Transverse colon (tissue), 4 donors: ENCODE measurements around the gene STRA6. TPM values are rescaled to one million over a fixed set of nuclear protein-coding genes. Genes with fewer than 3 reads are reported as not detected.

Source experiments
- DNase-seq: peaks from one replicate; pipeline ENCODE4 v3.0.0-alpha.2; 2019
- H3K27ac ChIP-seq, 4 donors: fragments of 200-600 bp; sonication (generic); 2 replicates each; pipeline ENCODE4 v1.5.1; 2016 to 2018; ENCODE audit warnings: inconsistent platforms in 4 of 4
- H3K27me3 ChIP-seq: fragments of 200-600 bp; sonication (generic); 2 replicates; pipeline ENCODE4 v1.5.1; 2017; ENCODE audit warnings: inconsistent platforms
- H3K36me3 ChIP-seq, 4 donors: fragments of 200-600 bp; sonication (generic); 2 replicates each; pipeline ENCODE4 v1.5.1; 2017 to 2019; ENCODE audit warnings: inconsistent platforms in 4 of 4
- H3K4me1 ChIP-seq, 4 donors: fragments of 200-600 bp; sonication (generic); 2 replicates each; pipeline ENCODE4 v1.5.1; 2017 to 2020; ENCODE audit warnings: inconsistent platforms in 4 of 4
- H3K4me3 ChIP-seq, 4 donors: fragments of 200-600 bp; sonication (generic); 1 replicate in 1 of 4; 2 replicates in 3 of 4; pipeline versions ENCODE4 v1.5.1 to v1.6.1; 2017 to 2019; ENCODE audit warnings: inconsistent platforms in 4 of 4
- H3K9me3 ChIP-seq, 2 donors: fragments of 200-600 bp; sonication (generic); 2 replicates each; pipeline ENCODE4 v1.5.1; 2017 to 2019; ENCODE audit warnings: inconsistent platforms in 2 of 2
- EP300 ChIP-seq: sonication (generic); formaldehyde crosslinking; IDR thresholded peaks from one replicate; pipeline ENCODE4 v1.6.1; 2017; ENCODE audit warnings: antibody characterized with exemption, low read depth
- POLR2A ChIP-seq: fragments of 450-650 bp; IDR thresholded peaks from one replicate; pipeline ENCODE4 v1.6.1; 2016; ENCODE audit warnings: antibody characterized with exemption, mild to moderate bottlenecking, moderate library complexity
- POLR2AphosphoS5 ChIP-seq, 3 donors: sonication (generic); formaldehyde crosslinking; IDR thresholded peaks; one replicate each; pipeline ENCODE4 v1.6.1; 2016; ENCODE audit warnings: antibody characterized with exemption in 3 of 3
- WGBS, 2 donors: methylation state at CpG; one replicate each; pipeline ENCODE4 v1.1.5; 2018; ENCODE audit warnings: low coverage in 1 of 2; 5-methylcytosine and 5-hydroxymethylcytosine counted together
- in situ Hi-C, 4 donors: fragments of 200-750 bp; cut with MboI; loops; one replicate each; pipeline versions ENCODE4 v1.15.0 to v1.15.1; 2017; ENCODE audit warnings: low sequenced_read_pairs in 3 of 4, low pct_ligation_motif_present in 1 of 4, low pct_unique_long_range_greater_than_20kb in 1 of 4
- intact Hi-C: fragments of 100-400 bp; cut with DNase I; formaldehyde crosslinking; loops from one replicate; pipeline ENCODE4 v1.15.1; 2023; ENCODE audit warnings: low total_unique reads
- total RNA-seq, 4 donors: library from RNA; depleted of rRNA; stranded (reverse); fragments of >200 nt; gene quantifications; one replicate each; pipeline ENCODE4 v1.1.0, GENCODE V29; 2016
- TF ChIP-seq, protein P1 (sequence below), 5 experiments: fragments of 200-600 bp in 3 of 5; fragments of 450-650 bp in 2 of 5; sonication (generic) in 3 of 5; IDR thresholded peaks; 1 replicate in 2 of 5; 2 replicates in 3 of 5; pipeline ENCODE4 v1.5.1; 2016 to 2017; ENCODE audit warnings: antibody characterized with exemption in 5 of 5, inconsistent platforms in 3 of 5, mild to moderate bottlenecking in 2 of 5, moderate library complexity in 1 of 5

STRA6 gene
- total RNA-seq, 4 donors from 2014 or later, result not detected

DNA sequence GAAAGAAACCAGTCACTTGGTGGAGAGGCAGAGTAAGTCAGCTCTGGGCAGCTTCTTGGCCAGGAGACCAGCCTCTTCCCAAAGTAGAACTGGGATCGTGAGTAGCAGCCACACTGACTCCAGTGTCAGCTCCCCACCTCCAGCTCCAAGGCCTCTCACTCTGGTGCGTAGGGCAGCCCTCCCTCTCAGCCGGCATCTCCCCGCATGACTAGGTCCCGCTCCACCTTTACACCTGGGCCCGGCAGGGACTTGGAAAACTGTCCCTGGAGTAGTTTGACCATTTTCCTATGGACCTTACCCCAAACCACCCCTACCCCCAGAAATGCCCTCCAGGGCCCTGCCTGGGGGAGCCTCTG lies 3.3 kb downstream of the STRA6 start:
- TF ChIP-seq, protein P1, sequence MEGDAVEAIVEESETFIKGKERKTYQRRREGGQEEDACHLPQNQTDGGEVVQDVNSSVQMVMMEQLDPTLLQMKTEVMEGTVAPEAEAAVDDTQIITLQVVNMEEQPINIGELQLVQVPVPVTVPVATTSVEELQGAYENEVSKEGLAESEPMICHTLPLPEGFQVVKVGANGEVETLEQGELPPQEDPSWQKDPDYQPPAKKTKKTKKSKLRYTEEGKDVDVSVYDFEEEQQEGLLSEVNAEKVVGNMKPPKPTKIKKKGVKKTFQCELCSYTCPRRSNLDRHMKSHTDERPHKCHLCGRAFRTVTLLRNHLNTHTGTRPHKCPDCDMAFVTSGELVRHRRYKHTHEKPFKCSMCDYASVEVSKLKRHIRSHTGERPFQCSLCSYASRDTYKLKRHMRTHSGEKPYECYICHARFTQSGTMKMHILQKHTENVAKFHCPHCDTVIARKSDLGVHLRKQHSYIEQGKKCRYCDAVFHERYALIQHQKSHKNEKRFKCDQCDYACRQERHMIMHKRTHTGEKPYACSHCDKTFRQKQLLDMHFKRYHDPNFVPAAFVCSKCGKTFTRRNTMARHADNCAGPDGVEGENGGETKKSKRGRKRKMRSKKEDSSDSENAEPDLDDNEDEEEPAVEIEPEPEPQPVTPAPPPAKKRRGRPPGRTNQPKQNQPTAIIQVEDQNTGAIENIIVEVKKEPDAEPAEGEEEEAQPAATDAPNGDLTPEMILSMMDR (IDR thresholded peaks at IDR 0.05), result no peak
- no peak for TF ChIP-seq EP300
- TF ChIP-seq POLR2A, result no peak
- no peak for TF ChIP-seq POLR2AphosphoS5 (IDR thresholded peaks at IDR 0.05)
- Histone ChIP-seq H3K9me3 (no peaks in the 10 kb centered on the region), H3K36me3 (no peaks in the 10 kb centered on the region), H3K27me3 (no peaks in the 10 kb centered on the region), H3K4me1 (peaks cover 0 to 14% (median 6%) of the 10 kb centered on the region in 4 donors), H3K4me3 (no peak overlapping the region), H3K27ac (no peak overlapping the region)
- intact Hi-C loops, result no loop called here
- in situ Hi-C loops, result no loop called here
- 96% methylated on average over 6 of the region's 6 CpGs; no CpG with 5 or more reads in 1 of the 2 donors for WGBS, 2 donors
- DNase-seq, result no peak

DNA sequence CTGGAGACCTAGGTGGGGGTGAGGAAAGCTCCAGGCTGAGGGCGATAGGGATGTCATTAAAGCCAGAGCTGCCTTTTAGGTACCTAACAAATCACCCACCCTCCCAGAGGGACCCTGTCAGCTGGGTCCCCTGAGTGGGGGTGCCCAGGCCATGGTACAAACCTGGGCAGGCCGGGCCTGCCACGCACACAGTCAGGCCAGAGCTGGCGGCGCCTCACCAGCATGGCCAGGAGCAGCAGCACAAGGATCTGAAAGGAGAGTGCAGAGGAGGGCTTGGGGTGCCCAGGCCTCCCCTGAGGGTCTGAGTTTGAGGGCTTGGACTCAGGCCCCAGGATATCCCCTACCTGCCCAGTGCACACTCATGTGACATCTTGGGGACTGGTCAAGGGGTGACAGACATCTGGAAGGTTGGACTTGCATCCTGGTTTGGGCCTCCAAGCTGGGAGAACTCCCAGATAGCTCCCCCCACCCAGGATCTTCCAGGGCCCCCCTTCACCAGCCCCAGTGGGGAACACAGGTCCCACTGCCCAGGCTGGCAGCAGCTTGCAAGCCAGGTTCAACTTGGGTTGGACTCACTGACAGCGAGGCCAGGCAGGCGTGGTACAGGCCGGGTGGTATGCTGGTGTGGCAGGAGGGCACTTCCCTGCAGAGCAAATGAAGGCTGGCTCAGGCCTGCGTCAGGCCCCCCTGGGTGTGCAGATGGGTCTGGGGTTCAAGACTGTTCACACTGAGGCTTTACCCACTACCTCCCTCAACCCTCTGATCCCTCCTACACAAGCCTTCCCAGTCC lies 5.2 kb downstream of the STRA6 start:
- Histone ChIP-seq H3K9me3 (no peaks in the 10 kb centered on the region), H3K4me3 (no peak overlapping the region), H3K27me3 (no peaks in the 10 kb centered on the region), H3K36me3 (no peaks in the 10 kb centered on the region), H3K4me1 (peaks cover 0 to 14% (median 6%) of the 10 kb centered on the region in 4 donors), H3K27ac (no peak overlapping the region)
- DNase-seq, result no peak
- intact Hi-C loops (no loop called here), in situ Hi-C loops (no loop called here)
- TF ChIP-seq POLR2AphosphoS5 (IDR thresholded peaks at IDR 0.05), result no peak
- TF ChIP-seq EP300, result no peak
- TF ChIP-seq POLR2A, result no peak
- TF ChIP-seq, protein P1 (IDR thresholded peaks at IDR 0.05), result no peak
- 87% methylated on average over 9 of the region's 9 CpGs; no CpG with 5 or more reads in 1 of the 2 donors for WGBS, 2 donors

DNA sequence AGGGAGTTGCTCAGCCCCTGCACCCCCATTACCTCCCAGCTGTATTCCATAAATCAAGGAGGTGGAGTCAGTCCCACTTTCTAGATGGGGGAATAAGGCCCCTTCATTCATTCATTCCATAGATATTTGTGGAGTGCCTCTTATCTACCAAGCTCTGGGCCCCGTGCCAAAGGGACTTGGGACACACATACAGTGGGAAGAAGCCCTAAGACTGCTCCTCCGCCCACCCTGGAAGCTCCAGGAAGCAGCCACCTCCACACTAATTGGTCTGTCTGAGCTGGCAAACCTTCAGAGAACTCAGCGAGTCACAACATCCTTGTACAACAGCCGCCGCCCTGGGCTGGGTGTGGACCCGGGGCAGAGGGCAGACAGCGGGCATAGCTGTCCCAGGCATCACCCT lies 6.4 kb downstream of the STRA6 start:
- H3K27ac ChIP-seq, result no peak overlapping the region
- WGBS, 2 donors, result 43% methylated on average over 7 of the region's 7 CpGs; no CpG with 5 or more reads in 1 of the 2 donors

More for the DNA sequence above, 6.4 kb downstream of the STRA6 start:
- Histone ChIP-seq H3K4me3 (no peak overlapping the region), H3K9me3 (no peaks in the 10 kb centered on the region), H3K27me3 (no peaks in the 10 kb centered on the region), H3K36me3 (no peaks in the 10 kb centered on the region), H3K4me1 (peaks cover 0 to 14% (median 6%) of the 10 kb centered on the region in 4 donors)
- TF ChIP-seq EP300 (no peak), POLR2A (no peak), POLR2AphosphoS5 (IDR thresholded peaks at IDR 0.05) (no peak)
- TF ChIP-seq, protein P1 (IDR thresholded peaks at IDR 0.05), result no peak
- in situ Hi-C loops (no loop called here), intact Hi-C loops (no loop called here)
- peak; percentile 86 for DNase-seq
